PC-9 (cell line): Measurements from ENCODE around the gene TMEM171. TPM values are rescaled to one million over a fixed set of nuclear protein-coding genes. Genes with fewer than 3 reads are reported as not detected.
A peak's percentile ranks its signal among the peaks of the same experiment; 100 is the strongest.

ENCODE experiments used
- Bru-seq: library from RNA; stranded (reverse); fragments of 400-500 nt; gene quantifications from one replicate; lab custom pipeline; 2021; lab: Mats Ljungman, UMichigan
- BruChase-seq, 2 experiments: library from RNA; stranded (reverse); fragments of 400-500 nt; gene quantifications; one replicate each; lab custom pipeline; 2021; lab: Mats Ljungman, UMichigan
- BruUV-seq: library from RNA; stranded (reverse); fragments of 400-500 nt; replicated peaks from 2 replicates; lab custom pipeline; 2021; lab: Mats Ljungman, UMichigan
- CTCF ChIA-PET: fragments of 300-600 bp; sonication (Branson Sonifier 250); formaldehyde crosslinking; loops from one replicate; lab custom pipeline; 2022; ENCODE audit warnings: antibody characterized with exemption; lab: Charles Lee
- POLR2A ChIA-PET: fragments of 300-600 bp; sonication (Branson Sonifier 250); formaldehyde crosslinking; loops from one replicate; lab custom pipeline; 2022; ENCODE audit warnings: antibody characterized with exemption; ENCODE audit not compliant: unreplicated experiment; lab: Charles Lee
- DNase-seq, 2 experiments: peaks; one replicate each; pipeline versions ENCODE4 v3.0.0 to v3.0.0-alpha.2; 2015 to 2022; ENCODE audit warnings: mixed read lengths in 1 of 2
- H2AFZ ChIP-seq: fragments of 200-600 bp; sonication (generic); 2 replicates; pipeline ENCODE4 v1.8.1; 2017; ENCODE audit warnings: antibody characterized with exemption
- H3F3A ChIP-seq: fragments of 200-600 bp; sonication (generic); 2 replicates; pipeline ENCODE4 v1.8.1; 2017; ENCODE audit warnings: antibody characterized with exemption, mild to moderate bottlenecking, low read depth; ENCODE audit not compliant: insufficient read depth
- H3K27ac ChIP-seq: fragments of 200-600 bp; sonication (generic); 2 replicates; pipeline ENCODE4 v1.6.1; 2016; ENCODE audit warnings: mixed run types
- H3K27me3 ChIP-seq: fragments of 200-600 bp; sonication (generic); 2 replicates; pipeline ENCODE4 v1.6.1; 2016; ENCODE audit warnings: low read depth, mixed run types; ENCODE audit not compliant: insufficient read depth
- H3K36me3 ChIP-seq: fragments of 200-600 bp; sonication (generic); 2 replicates; pipeline ENCODE4 v1.6.1; 2016; ENCODE audit warnings: low read depth, mixed run types
- H3K4me1 ChIP-seq: fragments of 200-600 bp; sonication (generic); replicated peaks from 2 replicates; pipeline ENCODE4 v1.6.1; 2016; ENCODE audit warnings: mixed run types; ENCODE audit not compliant: insufficient read depth
- H3K4me2 ChIP-seq: fragments of 200-600 bp; sonication (generic); 2 replicates; pipeline ENCODE4 v1.6.1; 2017; ENCODE audit warnings: mixed run types
- H3K4me3 ChIP-seq: fragments of 200-600 bp; sonication (generic); 2 replicates; pipeline ENCODE4 v1.6.1; 2016; ENCODE audit warnings: mixed run types
- H3K79me2 ChIP-seq: fragments of 200-600 bp; sonication (generic); 2 replicates; pipeline ENCODE4 v1.6.1; 2017; ENCODE audit warnings: low read depth, mixed run types
- H3K9me2 ChIP-seq: fragments of 200-600 bp; sonication (generic); 2 replicates; pipeline ENCODE4 v1.8.1; 2017; ENCODE audit warnings: mild to moderate bottlenecking; ENCODE audit not compliant: insufficient read depth
- H3K9me3 ChIP-seq: fragments of 200-600 bp; sonication (generic); 2 replicates; pipeline ENCODE4 v1.8.1; 2016; ENCODE audit warnings: low read depth; ENCODE audit not compliant: insufficient read depth
- H4K20me1 ChIP-seq: fragments of 200-600 bp; sonication (generic); 2 replicates; pipeline ENCODE4 v1.8.1; 2017; ENCODE audit not compliant: insufficient read depth
- CTCF ChIP-seq: fragments of 200-600 bp; sonication (generic); conservative IDR thresholded peaks from 2 replicates; pipeline ENCODE4 v1.6.1; 2017; ENCODE audit warnings: mixed run types, antibody characterized with exemption, mild to moderate bottlenecking, moderate library complexity
- EZH2 ChIP-seq: fragments of 200-600 bp; sonication (generic); IDR thresholded peaks from 2 replicates; pipeline ENCODE4 v1.8.0; 2017; ENCODE audit warnings: antibody characterized with exemption, low read depth
- intact Hi-C: fragments of 100-400 bp; cut with micrococcal nuclease; formaldehyde crosslinking; loops from one replicate; pipeline ENCODE4 v1.10.0; 2022; ENCODE audit not compliant: unreplicated experiment
- long read RNA-seq: library from polyadenylated mRNA; stranded (forward); transcript quantifications from one replicate; pipeline ENCODE4 v2.0.0, GENCODE V29; 2022
- total RNA-seq: library from RNA; stranded (reverse); gene quantifications from 2 replicates; pipeline ENCODE4 v1.2.3, GENCODE V29; 2021

TMEM171 gene
- 7.8 and 9.9 TPM in 2 replicates for total RNA-seq
- percentile 68 among the genes with signal in this experiment for Bru-seq, nascent RNA
- BruChase-seq, experiment 1, labeled RNA remaining after a 2-hour chase, result percentile 70 among the genes with signal in this experiment
- BruChase-seq, experiment 2, labeled RNA remaining after a 6-hour chase, result percentile 65 among the genes with signal in this experiment
- long read RNA-seq, partial matches to known transcripts, result 7 of 15 reads
- long read RNA-seq, other reads (novel, unspliced or antisense), result 1 of 15 reads

- Histone ChIP-seq H3K4me2 (peak within 1 kb of the TSS; percentile 82), H3K79me2 (peaks cover 27% of the 10 kb centered on the region), H3K4me1 (peaks cover 47% of the 10 kb centered on the region), H4K20me1 (no peaks in the 10 kb centered on the region), H3K4me3 (peak within 1 kb of the TSS; percentile 100), H3F3A (peaks cover 40% of the 10 kb centered on the region), H3K9me2 (no peaks in the 10 kb centered on the region), H2AFZ (peak within 1 kb of the TSS; percentile 92), H3K36me3 (0 out of 2 replicates have a peak, but pooled peaks cover 7% of the 10 kb centered on the region), H3K27ac (peak within 1 kb of the TSS; percentile 92), H3K9me3 (no peaks in the 10 kb centered on the region), H3K27me3 (no peaks in the 10 kb centered on the region)
- POLR2A ChIA-PET, result no interaction called here
- CTCF ChIA-PET, result no interaction called here
- TF ChIP-seq EZH2, result no peak
- no peak for TF ChIP-seq CTCF
- intact Hi-C loops, result loop anchor here (5.0 kb wide), 2 partner anchors 168 to 252 kb away; no protein-coding TSS in a partner anchor
- BruUV-seq, result no TSS peak
- peak; percentile 66 to 79 for DNase-seq
Observed at GRCh38 chr5:73120222-73121118, at the start of gene TMEM171. TSS of gene TMEM171 (plus strand) at chr5:73120575. CDS start at chr5:73123374, 2,799 bp downstream.

GRCh38 chr5:73081093-73081492 lies 39.3 kb upstream of the TMEM171 start:
- Histone ChIP-seq H3K9me2 (no peaks in the 10 kb centered on the region), H3K36me3 (0 out of 2 replicates have a peak, but pooled peaks cover 3% of the 10 kb centered on the region), H2AFZ (no peak overlapping the region), H3F3A (0 out of 2 replicates have a peak, but pooled peaks cover 8% of the 10 kb centered on the region), H3K9me3 (no peaks in the 10 kb centered on the region), H3K27me3 (no peaks in the 10 kb centered on the region), H4K20me1 (no peaks in the 10 kb centered on the region), H3K4me3 (no peak overlapping the region), H3K79me2 (no peaks in the 10 kb centered on the region), H3K4me2 (no peak overlapping the region), H3K4me1 (no peaks in the 10 kb centered on the region), H3K27ac (no peak overlapping the region)
- TF ChIP-seq CTCF (no peak), EZH2 (no peak)
- ChIA-PET POLR2A (no interaction called here), CTCF (interaction anchor here (1.0 kb wide), 1 partner anchor 20 kb away, joined by 3 read pairs; no protein-coding TSS in a partner anchor)
- no peak for DNase-seq
- BruUV-seq, result no TSS peak
- intact Hi-C loops, result loop anchor here (5.0 kb wide), 3 partner anchors 121 to 221 kb away; no protein-coding TSS in a partner anchor

- CTCF ChIA-PET, result interaction anchor here (0.6 kb wide), 1 partner anchor 128 kb away, joined by 3 read pairs; no protein-coding TSS in a partner anchor
- no peaks in the 10 kb centered on the region for H3F3A ChIP-seq
- no peaks in the 10 kb centered on the region for H4K20me1 ChIP-seq
- no TSS peak for BruUV-seq
- no peaks in the 10 kb centered on the region for H3K9me3 ChIP-seq
- TF ChIP-seq CTCF, result no peak
- no peak for TF ChIP-seq EZH2
- intact Hi-C loops, result no loop called here
- no peak overlapping the region for H3K4me2 ChIP-seq
- no peaks in the 10 kb centered on the region for H3K79me2 ChIP-seq
- H3K9me2 ChIP-seq, result no peaks in the 10 kb centered on the region
- no peak overlapping the region for H2AFZ ChIP-seq
- H3K27ac ChIP-seq, result no peak overlapping the region
- POLR2A ChIA-PET, result no interaction called here
- H3K36me3 ChIP-seq, result 0 out of 2 replicates have a peak, but pooled peaks cover 6% of the 10 kb centered on the region
- no peak overlapping the region for H3K4me3 ChIP-seq
- H3K27me3 ChIP-seq, result no peaks in the 10 kb centered on the region
- H3K4me1 ChIP-seq, result 0 out of 2 replicates have a peak, but pooled peaks cover 1% of the 10 kb centered on the region
- DNase-seq, result no peak
Observed at GRCh38 chr5:73088026-73088425, 32.3 kb upstream of the TMEM171 start.
